IMR-90 (cell line): Measurements from ENCODE around the gene SEMA4F. TPM values are rescaled to one million over a fixed set of nuclear protein-coding genes. Genes with fewer than 3 reads are reported as not detected.

Source experiments
- ATAC-seq: fragments of 200-7000 bp; cut with Tn5 transposase; 2 replicates; pipeline ENCODE4 v1.9.1; 2020; ENCODE audit warnings: low read depth, mild to moderate bottlenecking, moderate library complexity
- BruUV-seq: library from RNA; stranded (reverse); fragments of 400-500 nt; replicated peaks from 2 replicates; lab custom pipeline; 2021; lab: Mats Ljungman, UMichigan
- CTCF ChIA-PET: fragments of 300-600 bp; formaldehyde crosslinking; extraction: SDS; loops from one replicate; lab custom pipeline; 2021; ENCODE audit warnings: antibody characterized with exemption; lab: Yijun Ruan, JAX
- POLR2A ChIA-PET: fragments of 300-600 bp; sonication (Branson Sonifier 250); formaldehyde crosslinking; loops from one replicate; lab custom pipeline; 2022; ENCODE audit warnings: antibody characterized with exemption; ENCODE audit not compliant: unreplicated experiment; lab: Charles Lee
- DNase-seq: peaks from one replicate; pipeline ENCODE4 v3.0.0; 2013
- H2AFZ ChIP-seq: replicated peaks from 2 replicates; pipeline ENCODE3; 2013; ENCODE audit warnings: low read length, mild to moderate bottlenecking; ENCODE audit not compliant: poor library complexity
- H2AK5ac ChIP-seq: 2 replicates; pipeline ENCODE4 v1.6.1; 2013; ENCODE audit warnings: low read depth, low read length, inconsistent platforms
- H2AK9ac ChIP-seq: replicated peaks from 2 replicates; pipeline ENCODE3; 2013; ENCODE audit warnings: mild to moderate bottlenecking, low read depth, low read length, moderate library complexity; ENCODE audit not compliant: poor library complexity
- H2BK120ac ChIP-seq: 2 replicates; pipeline ENCODE4 v1.6.1; 2013; ENCODE audit warnings: low read depth, low read length, inconsistent platforms
- H2BK15ac ChIP-seq: 3 replicates; pipeline ENCODE4 v1.6.1; 2013; ENCODE audit warnings: low read depth, low read length, inconsistent platforms
- H2BK20ac ChIP-seq: 2 replicates; pipeline ENCODE4 v1.6.1; 2013; ENCODE audit warnings: low read depth, mild to moderate bottlenecking, inconsistent platforms, low read length, moderate library complexity
- H2BK5ac ChIP-seq: 2 replicates; pipeline ENCODE4 v1.6.1; 2013; ENCODE audit warnings: mild to moderate bottlenecking, low read depth, low read length, inconsistent platforms; ENCODE audit not compliant: poor library complexity, severe bottlenecking
- H3K14ac ChIP-seq: replicated peaks from 2 replicates; pipeline ENCODE4 v1.6.1; 2013; ENCODE audit warnings: low read depth, low read length, inconsistent platforms
- H3K18ac ChIP-seq: 2 replicates; pipeline ENCODE4 v1.6.1; 2013; ENCODE audit warnings: low read depth, low read length, control low read depth
- H3K23ac ChIP-seq: 2 replicates; pipeline ENCODE4 v1.6.1; 2013; ENCODE audit warnings: low read depth, low read length, inconsistent platforms
- H3K27ac ChIP-seq: 2 replicates; pipeline ENCODE4 v1.5.1; 2013; ENCODE audit warnings: mild to moderate bottlenecking, control low read depth, low read length; ENCODE audit not compliant: insufficient read depth
- H3K27me3 ChIP-seq: 2 replicates; pipeline ENCODE4 v1.6.1; 2013; ENCODE audit warnings: low read length; ENCODE audit not compliant: control insufficient read depth, insufficient read depth
- H3K36me3 ChIP-seq: 2 replicates; pipeline ENCODE4 v1.6.1; 2013; ENCODE audit warnings: low read length, mixed read lengths; ENCODE audit not compliant: control insufficient read depth, insufficient read depth
- H3K4ac ChIP-seq: 2 replicates; pipeline ENCODE4 v1.6.1; 2013; ENCODE audit warnings: low read depth, low read length, inconsistent platforms
- H3K4me1 ChIP-seq: 2 replicates; pipeline ENCODE4 v1.6.1; 2013; ENCODE audit warnings: low read length, mixed read lengths; ENCODE audit not compliant: control insufficient read depth, insufficient read depth
- H3K4me2 ChIP-seq: 2 replicates; pipeline ENCODE4 v1.6.1; 2013; ENCODE audit warnings: low read depth, mild to moderate bottlenecking, control low read depth, low read length, moderate library complexity
- H3K4me3 ChIP-seq: 2 replicates; pipeline ENCODE4 v1.5.1; 2013; ENCODE audit warnings: low read depth, mild to moderate bottlenecking, control low read depth, low read length, moderate library complexity; ENCODE audit not compliant: insufficient read depth
- H3K56ac ChIP-seq: 2 replicates; pipeline ENCODE4 v1.6.1; 2013; ENCODE audit warnings: low read length, inconsistent platforms; ENCODE audit not compliant: insufficient read depth; ENCODE audit errors: extremely low read depth
- H3K79me1 ChIP-seq, 2 experiments: 2 replicates each; pipeline ENCODE4 v1.6.1; 2013; ENCODE audit warnings: low read length in 2 of 2, inconsistent platforms in 1 of 2, low read depth in 1 of 2
- H3K9ac ChIP-seq: 2 replicates; pipeline ENCODE4 v1.6.1; 2013; ENCODE audit warnings: low read depth, low read length, control low read depth
- H3K9me1 ChIP-seq: 2 replicates; pipeline ENCODE4 v1.6.1; 2013; ENCODE audit warnings: low read length, inconsistent platforms; ENCODE audit not compliant: insufficient read depth
- H3K9me3 ChIP-seq: 2 replicates; pipeline ENCODE4 v1.6.1; 2013; ENCODE audit warnings: low read length; ENCODE audit not compliant: control insufficient read depth, insufficient read depth
- H4K20me1 ChIP-seq: 2 replicates; pipeline ENCODE4 v1.6.1; 2013; ENCODE audit warnings: low read length, inconsistent platforms; ENCODE audit not compliant: insufficient read depth
- H4K5ac ChIP-seq: 2 replicates; pipeline ENCODE4 v1.6.1; 2013; ENCODE audit warnings: mild to moderate bottlenecking, low read depth, low read length, control low read depth
- H4K8ac ChIP-seq, 2 experiments: 2 replicates each; pipeline ENCODE4 v1.6.1; 2013; ENCODE audit warnings: low read depth in 2 of 2, low read length in 2 of 2, control low read depth in 1 of 2, inconsistent platforms in 1 of 2
- H4K91ac ChIP-seq: 2 replicates; pipeline ENCODE4 v1.6.1; 2013; ENCODE audit warnings: low read depth, low read length, inconsistent platforms; ENCODE audit not compliant: insufficient read depth
- BHLHE40 ChIP-seq: fragments of 150-350 bp; IDR thresholded peaks from 2 replicates; pipeline ENCODE4 v1.6.1; 2016; ENCODE audit warnings: mild to moderate bottlenecking, low read depth, low read length
- ELK1 ChIP-seq: fragments of 150-350 bp; IDR thresholded peaks from 2 replicates; pipeline ENCODE4 v1.6.1; 2016; ENCODE audit warnings: low read depth, mild to moderate bottlenecking, low read length, moderate library complexity, borderline replicate concordance
- MAFK ChIP-seq: IDR thresholded peaks from 2 replicates; pipeline ENCODE4 v1.6.1; 2012; ENCODE audit warnings: low read depth, low read length, improper control_type of control experiment
- WGBS, 2 experiments: methylation state at CpG; one replicate each; pipeline versions ENCODE4 v1.1.5 to v1.1.7; 2013; ENCODE audit warnings: missing lambda C conversion rate in 2 of 2; ENCODE audit not compliant: insufficient read length in 1 of 2; ENCODE audit errors: extremely low coverage in 2 of 2; 5-methylcytosine and 5-hydroxymethylcytosine counted together
- dilution Hi-C: fragments of 300-500 bp; cut with HindIII; formaldehyde crosslinking; loops from one replicate; pipeline ENCODE4 v1.14.3; 2018; ENCODE audit warnings: low sequenced_read_pairs; ENCODE audit not compliant: unreplicated experiment
- in situ Hi-C: fragments of 300-500 bp; cut with MboI; formaldehyde crosslinking; loops from 3 replicates; pipeline ENCODE4 v1.14.3; 2019; ENCODE audit warnings: low sequenced_read_pairs, inconsistent platforms, mixed read lengths
- intact Hi-C: fragments of 100-400 bp; cut with micrococcal nuclease; formaldehyde crosslinking; loops from 2 replicates; pipeline ENCODE4 v1.10.0; 2022
- polyA plus RNA-seq, 3 experiments: library from polyadenylated mRNA; depleted of rRNA; stranded (reverse); fragments of >200 nt; gene quantifications; 2 replicates each; pipeline ENCODE4 v1.2.3, GENCODE V29; 2012; ENCODE audit warnings: low replicate concordance in 1 of 3
- total RNA-seq: library from RNA; depleted of rRNA; stranded (reverse); fragments of >200 nt; gene quantifications from 2 replicates; pipeline ENCODE4 v1.2.3, GENCODE V29; 2012

SEMA4F gene
- total and polyA plus RNA-seq, 2 of the 4 experiments (the other 2 are of a cell fraction): 4.7 to 7.5 TPM

- ChIA-PET CTCF (no interaction called here), POLR2A (no interaction called here)
- in situ Hi-C loops: loop anchor here (25.0 kb wide), 2 partner anchors 736 to 936 kb away; no protein-coding TSS in a partner anchor
Measured at GRCh38 chr2:74676331-74676730, 22.3 kb downstream of the SEMA4F start.

More at GRCh38 chr2:74676331-74676730, 22.3 kb downstream of the SEMA4F start:
- no peak overlapping the region for H3K4me2 ChIP-seq
- H2BK120ac ChIP-seq: no peak overlapping the region
- no peak overlapping the region for H4K91ac ChIP-seq
- H3K14ac ChIP-seq: no peak overlapping the region
- H4K8ac ChIP-seq: no peak overlapping the region
- WGBS, 2 experiments: 87% methylated on average over 3 of the region's 4 CpGs; no CpG with 5 or more reads in 1 of the 2 experiments
- DNase-seq (no peak), ATAC-seq (no peak)
- H3K4me1 ChIP-seq: no peaks in the 10 kb centered on the region
- H3K56ac ChIP-seq: no peak overlapping the region
- H4K20me1 ChIP-seq: no peaks in the 10 kb centered on the region
- H2BK20ac ChIP-seq: no peak overlapping the region
- no peak overlapping the region for H3K27ac ChIP-seq
- H2AK5ac ChIP-seq: no peak overlapping the region
- H4K5ac ChIP-seq: no peak overlapping the region
- no peak overlapping the region for H2AFZ ChIP-seq
- H2BK15ac ChIP-seq: no peak overlapping the region
- dilution Hi-C loops (no loop called here), intact Hi-C loops (no loop called here)
- H3K9me1 ChIP-seq: no peaks in the 10 kb centered on the region
- H2AK9ac ChIP-seq: no peak overlapping the region
- no peak overlapping the region for H3K4me3 ChIP-seq
- no peak overlapping the region for H3K23ac ChIP-seq
- H3K18ac ChIP-seq: no peak overlapping the region
- no peak for TF ChIP-seq BHLHE40
- TF ChIP-seq ELK1: no peak
- TF ChIP-seq MAFK: no peak
- peaks cover 9% of the 10 kb centered on the region; the same call in 1 of the 2 replicates for H3K36me3 ChIP-seq
- no peaks in the 10 kb centered on the region for H3K27me3 ChIP-seq
- BruUV-seq: no TSS peak
- H3K9me3 ChIP-seq: no peaks in the 10 kb centered on the region
- no peak overlapping the region for H3K9ac ChIP-seq
- H3K79me1 ChIP-seq: no peaks in the 10 kb centered on the region
- H2BK5ac ChIP-seq: no peak overlapping the region
- no peak overlapping the region for H3K4ac ChIP-seq
